Activated CD8-positive, alpha-beta memory T cell treated with anti-CD3 and anti-CD28 coated beads for 36 hours (primary cell): Measurements from ENCODE around the gene OVCH1. TPM values are rescaled to one million over a fixed set of nuclear protein-coding genes. Genes with fewer than 3 reads are reported as not detected.
"Not testable (repeated sequence)": the region's sequence is repeated elsewhere in the genome, so short reads cannot be mapped to it uniquely, and the experiment has no call there.

ENCODE experiments used
- CTCF ChIA-PET: fragments of 350-600 bp; sonication (Branson Sonifier 250); formaldehyde crosslinking; loops from one replicate; lab custom pipeline; 2021; ENCODE audit warnings: antibody characterized with exemption; lab: Charles Lee
- POLR2A ChIA-PET: fragments of 350-600 bp; sonication (Branson Sonifier 250); formaldehyde crosslinking; loops from one replicate; lab custom pipeline; 2021; ENCODE audit warnings: antibody characterized with exemption; lab: Charles Lee
- total RNA-seq, 2 experiments: library from RNA; stranded (reverse); gene quantifications; one replicate each; pipeline ENCODE4 v1.2.3, GENCODE V29; 2021

Gene OVCH1
- total RNA-seq, 2 experiments from 2014 or later, result not detected

- ChIA-PET POLR2A (no interaction called here), CTCF (no interaction called here)
These were observed 71.8 kb downstream of the OVCH1 start for GRCh38 chr12:29425722-29426121.

GRCh38 chr12:29416748-29417147 lies 80.7 kb downstream of the OVCH1 start:
- POLR2A ChIA-PET, result no interaction called here
- CTCF ChIA-PET, result no interaction called here

- CTCF ChIA-PET, result no interaction called here
- POLR2A ChIA-PET, result no interaction called here
These were observed 82.4 kb downstream of the OVCH1 start for GRCh38 chr12:29415111-29415510.

GRCh38 chr12:29414368-29414767 lies 83.1 kb downstream of the OVCH1 start:
- ChIA-PET POLR2A (no interaction called here), CTCF (no interaction called here)

- CTCF ChIA-PET, result no interaction called here
- POLR2A ChIA-PET, result no interaction called here
These were observed 91.9 kb downstream of the OVCH1 start for GRCh38 chr12:29405561-29405960.

GRCh38 chr12:29403991-29404390 lies 93.5 kb downstream of the OVCH1 start:
- POLR2A ChIA-PET, result no interaction called here
- CTCF ChIA-PET, result no interaction called here

GRCh38 chr12:29402437-29402836 lies 95.0 kb downstream of the OVCH1 start:
- CTCF ChIA-PET, result no interaction called here

GRCh38 chr12:29398495-29398894 lies 99.0 kb downstream of the OVCH1 start:
- POLR2A ChIA-PET, result no interaction called here

More at GRCh38 chr12:29402437-29402836, 95.0 kb downstream of the OVCH1 start:
- POLR2A ChIA-PET, result no interaction called here

GRCh38 chr12:29396774-29397173 lies 100.7 kb downstream of the OVCH1 start:
- CTCF ChIA-PET, result interaction anchor here (1.7 kb wide), 1 partner anchor 31 kb away, joined by 3 read pairs; no protein-coding TSS in a partner anchor
- POLR2A ChIA-PET, result no interaction called here

More at GRCh38 chr12:29398495-29398894, 99.0 kb downstream of the OVCH1 start:
- CTCF ChIA-PET, result no interaction called here

GRCh38 chr12:29395356-29395755 lies 102.1 kb downstream of the OVCH1 start:
- POLR2A ChIA-PET, result no interaction called here

GRCh38 chr12:29390419-29390818 lies 107.1 kb downstream of the OVCH1 start:
- POLR2A ChIA-PET, CTCF ChIA-PET: not testable (repeated sequence)

More at GRCh38 chr12:29395356-29395755, 102.1 kb downstream of the OVCH1 start:
- CTCF ChIA-PET, result no interaction called here

GRCh38 chr12:29389295-29389919 lies 108.1 kb downstream of the OVCH1 start:
- ChIA-PET POLR2A (no interaction called here), CTCF (no interaction called here)

GRCh38 chr12:29386084-29386680 lies 111.3 kb downstream of the OVCH1 start:
- CTCF ChIA-PET, POLR2A ChIA-PET: not testable (repeated sequence)

- CTCF ChIA-PET, POLR2A ChIA-PET: not testable (repeated sequence)
These were observed 112.3 kb downstream of the OVCH1 start for GRCh38 chr12:29385194-29385593.

GRCh38 chr12:29382251-29382650 lies 115.2 kb downstream of the OVCH1 start:
- ChIA-PET CTCF (no interaction called here), POLR2A (no interaction called here)

- ChIA-PET POLR2A (no interaction called here), CTCF (interaction anchor here (0.5 to 1.1 kb wide), 2 partner anchors 37 to 1953 kb away, joined by 3 read pairs; no protein-coding TSS in a partner anchor)
These were observed 116.7 kb downstream of the OVCH1 start, which contains the start of gene ERGIC2 for GRCh38 chr12:29380536-29381523. TSS of gene ERGIC2 (minus strand) at chr12:29381172. CDS start at chr12:29371633, 9,539 bp downstream.
